GM19468 (cell line): ENCODE data around the gene LIPF.
"Not testable (repeated sequence)": the region's sequence is repeated elsewhere in the genome, so short reads cannot be mapped to it uniquely, and the experiment has no call there.

Experiments
- ATAC-seq: cut with Tn5 transposase; IDR thresholded peaks from one replicate; pipeline ENCODE4 v1.9.1; 2021; ENCODE audit warnings: mild to moderate bottlenecking, moderate library complexity, moderate number of reproducible peaks; ENCODE audit not compliant: unreplicated experiment; ENCODE audit errors: extremely low read depth

Gene LIPF

GRCh38 chr10:88664142-88664541 lies at the start of gene LIPF:
Gene LIPF (plus strand): TSS chr10:88664442. CDS start chr10:88667298, 2,856 bp downstream.
- ATAC-seq = no peak

GRCh38 chr10:88616250-88616977 lies 47.8 kb upstream of the LIPF start:
- ATAC-seq = no peak

GRCh38 chr10:88617772-88618300 lies 46.4 kb upstream of the LIPF start:
- no peak for ATAC-seq

- no peak for ATAC-seq
Observed at GRCh38 chr10:88618496-88618895, 45.7 kb upstream of the LIPF start.

- no peak for ATAC-seq
Observed at GRCh38 chr10:88620441-88620840, 43.8 kb upstream of the LIPF start.

- no peak for ATAC-seq
Observed at GRCh38 chr10:88623835-88624234, 40.4 kb upstream of the LIPF start.

GRCh38 chr10:88624840-88625239 lies 39.4 kb upstream of the LIPF start:
- ATAC-seq = no peak

GRCh38 chr10:88640186-88640585 lies 24.1 kb upstream of the LIPF start:
- ATAC-seq = no peak

GRCh38 chr10:88642209-88642608 lies 22.0 kb upstream of the LIPF start:
- ATAC-seq = no peak

- ATAC-seq = no peak
Observed at GRCh38 chr10:88642963-88643362, 21.3 kb upstream of the LIPF start.

- ATAC-seq = no peak
Observed at GRCh38 chr10:88647061-88647615, 17.1 kb upstream of the LIPF start.

- ATAC-seq = no peak
Observed at GRCh38 chr10:88651101-88651551, 13.1 kb upstream of the LIPF start.

GRCh38 chr10:88652616-88653015 lies 11.6 kb upstream of the LIPF start:
- no peak for ATAC-seq

GRCh38 chr10:88657901-88658300 lies 6.3 kb upstream of the LIPF start:
- no peak for ATAC-seq

- no peak for ATAC-seq
Observed at GRCh38 chr10:88659725-88660597, 4.3 kb upstream of the LIPF start.

- ATAC-seq = no peak
Observed at GRCh38 chr10:88660598-88660884, 3.7 kb upstream of the LIPF start.

GRCh38 chr10:88661018-88661417 lies 3.2 kb upstream of the LIPF start:
- ATAC-seq = no peak

- no peak for ATAC-seq
Observed at GRCh38 chr10:88661577-88661976, 2.7 kb upstream of the LIPF start.

GRCh38 chr10:88663153-88663552 lies 1.1 kb upstream of the LIPF start:
- ATAC-seq = not testable (repeated sequence)

GRCh38 chr10:88668465-88668864 lies 4.2 kb downstream of the LIPF start:
- ATAC-seq = no peak

- no peak for ATAC-seq
Observed at GRCh38 chr10:88670497-88670896, 6.3 kb downstream of the LIPF start.
